ENCODE measurements around the gene TFR2.

DNA sequence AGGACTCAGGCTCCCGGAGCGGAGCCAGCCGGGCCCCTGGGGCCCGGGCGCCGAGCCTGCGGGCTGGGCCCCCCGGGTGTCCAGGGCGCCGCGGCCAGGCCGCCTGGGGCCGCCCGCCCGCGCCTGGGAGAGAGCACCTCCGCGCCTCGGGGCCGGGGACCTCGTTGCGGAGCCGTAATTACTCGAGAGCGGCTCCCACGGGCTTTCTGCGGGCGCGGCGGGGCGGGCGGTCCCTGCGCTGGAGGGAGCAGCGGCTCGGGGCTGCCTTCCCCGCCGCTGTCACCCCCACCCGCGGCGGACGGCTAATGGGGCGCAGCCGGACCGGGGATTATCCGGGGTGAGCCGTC is 33.7 kb upstream of the TFR2 start:
- TF ChIP-seq, protein P1, sequence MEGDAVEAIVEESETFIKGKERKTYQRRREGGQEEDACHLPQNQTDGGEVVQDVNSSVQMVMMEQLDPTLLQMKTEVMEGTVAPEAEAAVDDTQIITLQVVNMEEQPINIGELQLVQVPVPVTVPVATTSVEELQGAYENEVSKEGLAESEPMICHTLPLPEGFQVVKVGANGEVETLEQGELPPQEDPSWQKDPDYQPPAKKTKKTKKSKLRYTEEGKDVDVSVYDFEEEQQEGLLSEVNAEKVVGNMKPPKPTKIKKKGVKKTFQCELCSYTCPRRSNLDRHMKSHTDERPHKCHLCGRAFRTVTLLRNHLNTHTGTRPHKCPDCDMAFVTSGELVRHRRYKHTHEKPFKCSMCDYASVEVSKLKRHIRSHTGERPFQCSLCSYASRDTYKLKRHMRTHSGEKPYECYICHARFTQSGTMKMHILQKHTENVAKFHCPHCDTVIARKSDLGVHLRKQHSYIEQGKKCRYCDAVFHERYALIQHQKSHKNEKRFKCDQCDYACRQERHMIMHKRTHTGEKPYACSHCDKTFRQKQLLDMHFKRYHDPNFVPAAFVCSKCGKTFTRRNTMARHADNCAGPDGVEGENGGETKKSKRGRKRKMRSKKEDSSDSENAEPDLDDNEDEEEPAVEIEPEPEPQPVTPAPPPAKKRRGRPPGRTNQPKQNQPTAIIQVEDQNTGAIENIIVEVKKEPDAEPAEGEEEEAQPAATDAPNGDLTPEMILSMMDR (IDR thresholded peaks at IDR 0.05): no peak
- no peak for TF ChIP-seq EP300 (IDR thresholded peaks at IDR 0.05)
